ENCODE measurements around the gene ABLIM2. TPM values are rescaled to one million over a fixed set of nuclear protein-coding genes. Genes with fewer than 3 reads are reported as not detected.

ABLIM2 gene
- total and polyA plus RNA-seq, 2 donors (not counting 1 experiment from before 2014, with no cell fraction given) = 3.3 to 79.0 TPM

DNA sequence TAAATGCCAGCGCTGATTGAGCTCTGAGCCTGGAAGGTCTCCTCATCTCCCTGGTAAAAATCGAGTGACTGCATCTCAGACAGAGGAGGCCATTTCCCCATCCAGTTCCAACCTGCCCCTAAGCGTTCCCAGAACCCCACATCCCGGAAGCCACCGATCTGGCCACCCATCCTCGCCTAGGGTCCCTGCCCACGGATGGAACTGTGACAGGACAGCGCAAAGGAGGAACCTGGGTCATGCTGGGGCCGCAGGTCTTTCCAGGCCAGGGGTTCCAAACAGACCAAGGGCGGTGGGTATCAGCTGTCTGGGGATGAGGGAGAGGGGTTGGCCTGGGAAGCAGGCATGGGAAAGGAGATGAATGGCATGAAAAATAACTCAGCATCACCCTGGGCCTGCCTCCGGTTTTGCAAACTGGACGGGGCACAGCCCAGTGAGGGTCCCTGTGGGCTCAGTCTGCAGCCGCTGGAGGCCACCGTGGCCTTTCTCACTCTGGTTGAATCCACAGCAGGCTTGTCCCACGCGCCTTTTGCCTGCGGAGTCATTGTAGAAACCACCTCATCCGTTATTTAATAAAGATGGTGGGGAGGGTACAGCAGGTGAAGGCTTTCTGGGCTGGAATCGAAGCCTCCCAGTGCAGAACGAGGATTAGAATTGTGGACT is 49.1 kb downstream of the ABLIM2 start:
- 91% methylated on average over 19 of the region's 20 CpGs for WGBS (ENCODE audit: insufficient coverage)
- Mint-ChIP-seq H3K27ac (no peak overlapping the region), H3K27me3 (peaks cover 12% of the 10 kb centered on the region), H3K4me1 (peaks cover 1% of the 10 kb centered on the region), H3K9me3 (ENCODE audit: insufficient read depth) (no peaks in the 10 kb centered on the region), H3K4me3 (no peak overlapping the region)
- Histone ChIP-seq H2AFZ (ENCODE audit: insufficient read depth, low read depth, low read length, poor library complexity, severe bottlenecking) (no peak overlapping the region), H3K36me3 (replicated peaks in 1 of 2; ENCODE audit: control extremely low read depth in 1 of 2, control insufficient read depth in 1 of 2, extremely low read depth in 1 of 2, insufficient read depth in 2 of 2, low read length in 1 of 2) (no peaks in the 10 kb centered on the region), H3K79me2 (ENCODE audit: control insufficient read depth, insufficient read depth, low read length) (no peaks in the 10 kb centered on the region), H4K20me1 (ENCODE audit: control insufficient read depth, insufficient read depth, low read length, poor library complexity, severe bottlenecking) (no peaks in the 10 kb centered on the region), H3K27ac (ENCODE audit: low read length in 2 of 2) (no peak overlapping the region), H3K27me3 (replicated peaks in 1 of 4; ENCODE audit: control extremely low read depth in 1 of 4, control insufficient read depth in 3 of 4, insufficient read depth in 4 of 4, low read length in 3 of 4) (peaks cover 0 to 9% (median 0%) of the 10 kb centered on the region in 4 experiments), H3K4me2 (replicated peaks; ENCODE audit: low read depth, low read length, poor library complexity, severe bottlenecking) (no peak overlapping the region), H3K4me1 (ENCODE audit: control insufficient read depth in 2 of 2, insufficient read depth in 2 of 2, low read length in 2 of 2) (no peaks in the 10 kb centered on the region), H3K4me3 (ENCODE audit: control extremely low read depth in 1 of 5, extremely low read depth in 1 of 5, insufficient read depth in 1 of 5, low read depth in 2 of 5, low read length in 4 of 5) (no peak overlapping the region), H3K9ac (ENCODE audit: low read length) (no peak overlapping the region), H3K9me3 (ENCODE audit: control extremely low read depth in 1 of 3, control insufficient read depth in 2 of 3, insufficient read depth in 1 of 3, low read length in 2 of 3) (peaks cover 0 to 6% (median 0%) of the 10 kb centered on the region in 3 donors)
- CTCF ChIA-PET = no interaction called here
- ATAC-seq (ENCODE audit: low read depth) (no peak), DNase-seq (no peak)
- POLR2A ChIA-PET = no interaction called here
- intact Hi-C loops (cut with micrococcal nuclease) = no loop called here
- no peak for TF ChIP-seq EZH2 (IDR thresholded peaks at IDR 0.05; ENCODE audit: borderline replicate concordance, insufficient read depth, low read depth, low read length, poor library complexity, severe bottlenecking)
- TF ChIP-seq, protein P1, sequence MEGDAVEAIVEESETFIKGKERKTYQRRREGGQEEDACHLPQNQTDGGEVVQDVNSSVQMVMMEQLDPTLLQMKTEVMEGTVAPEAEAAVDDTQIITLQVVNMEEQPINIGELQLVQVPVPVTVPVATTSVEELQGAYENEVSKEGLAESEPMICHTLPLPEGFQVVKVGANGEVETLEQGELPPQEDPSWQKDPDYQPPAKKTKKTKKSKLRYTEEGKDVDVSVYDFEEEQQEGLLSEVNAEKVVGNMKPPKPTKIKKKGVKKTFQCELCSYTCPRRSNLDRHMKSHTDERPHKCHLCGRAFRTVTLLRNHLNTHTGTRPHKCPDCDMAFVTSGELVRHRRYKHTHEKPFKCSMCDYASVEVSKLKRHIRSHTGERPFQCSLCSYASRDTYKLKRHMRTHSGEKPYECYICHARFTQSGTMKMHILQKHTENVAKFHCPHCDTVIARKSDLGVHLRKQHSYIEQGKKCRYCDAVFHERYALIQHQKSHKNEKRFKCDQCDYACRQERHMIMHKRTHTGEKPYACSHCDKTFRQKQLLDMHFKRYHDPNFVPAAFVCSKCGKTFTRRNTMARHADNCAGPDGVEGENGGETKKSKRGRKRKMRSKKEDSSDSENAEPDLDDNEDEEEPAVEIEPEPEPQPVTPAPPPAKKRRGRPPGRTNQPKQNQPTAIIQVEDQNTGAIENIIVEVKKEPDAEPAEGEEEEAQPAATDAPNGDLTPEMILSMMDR (IDR thresholded peaks at IDR 0.05) = no peak

DNA sequence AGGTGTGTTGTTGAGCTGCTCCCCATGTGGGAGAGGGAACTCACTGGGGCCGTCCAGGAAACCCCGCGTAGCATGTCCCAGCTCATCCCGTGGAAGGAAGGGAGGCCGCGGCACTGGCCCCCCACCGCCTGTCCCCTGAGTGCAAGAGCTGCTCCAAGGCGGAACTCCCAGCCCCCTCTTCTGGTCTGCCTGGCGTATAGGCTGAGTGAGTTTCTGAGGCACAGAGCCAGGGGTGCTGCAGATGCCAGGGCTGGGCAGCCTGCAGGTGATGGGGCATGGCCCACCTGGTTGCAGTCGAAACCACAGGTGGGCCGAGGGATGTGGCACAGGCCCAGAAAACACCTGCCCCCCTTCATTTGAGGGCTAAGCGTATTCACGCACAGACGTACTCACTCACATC is 49.6 kb downstream of the ABLIM2 start:
- Mint-ChIP-seq H3K27ac (no peak overlapping the region), H3K27me3 (peaks cover 12% of the 10 kb centered on the region), H3K4me1 (peaks cover 1% of the 10 kb centered on the region), H3K4me3 (no peak overlapping the region), H3K9me3 (ENCODE audit: insufficient read depth) (no peaks in the 10 kb centered on the region)
- Histone ChIP-seq H3K4me1 (ENCODE audit: control insufficient read depth in 2 of 2, insufficient read depth in 2 of 2, low read length in 2 of 2) (no peaks in the 10 kb centered on the region), H3K9me3 (ENCODE audit: control extremely low read depth in 1 of 3, control insufficient read depth in 2 of 3, insufficient read depth in 1 of 3, low read length in 2 of 3) (peaks cover 0 to 6% (median 0%) of the 10 kb centered on the region in 3 donors), H3K27ac (ENCODE audit: low read length in 2 of 2) (no peak overlapping the region), H3K4me2 (replicated peaks; ENCODE audit: low read depth, low read length, poor library complexity, severe bottlenecking) (no peak overlapping the region), H3K27me3 (replicated peaks in 1 of 4; ENCODE audit: control extremely low read depth in 1 of 4, control insufficient read depth in 3 of 4, insufficient read depth in 4 of 4, low read length in 3 of 4) (peaks cover 0 to 9% (median 0%) of the 10 kb centered on the region in 4 experiments), H2AFZ (ENCODE audit: insufficient read depth, low read depth, low read length, poor library complexity, severe bottlenecking) (no peak overlapping the region), H3K4me3 (ENCODE audit: control extremely low read depth in 1 of 5, extremely low read depth in 1 of 5, insufficient read depth in 1 of 5, low read depth in 2 of 5, low read length in 4 of 5) (no peak overlapping the region), H3K9ac (ENCODE audit: low read length) (no peak overlapping the region), H3K79me2 (ENCODE audit: control insufficient read depth, insufficient read depth, low read length) (no peaks in the 10 kb centered on the region), H4K20me1 (ENCODE audit: control insufficient read depth, insufficient read depth, low read length, poor library complexity, severe bottlenecking) (no peaks in the 10 kb centered on the region), H3K36me3 (replicated peaks in 1 of 2; ENCODE audit: control extremely low read depth in 1 of 2, control insufficient read depth in 1 of 2, extremely low read depth in 1 of 2, insufficient read depth in 2 of 2, low read length in 1 of 2) (no peaks in the 10 kb centered on the region)
- DNase-seq (no peak), ATAC-seq (ENCODE audit: low read depth) (no peak)
- intact Hi-C loops (cut with micrococcal nuclease) = no loop called here
- ChIA-PET POLR2A (no interaction called here), CTCF (no interaction called here)
- TF ChIP-seq, protein P1 (IDR thresholded peaks at IDR 0.05) = no peak
- TF ChIP-seq EZH2 (IDR thresholded peaks at IDR 0.05; ENCODE audit: borderline replicate concordance, insufficient read depth, low read depth, low read length, poor library complexity, severe bottlenecking) = no peak
- 87% methylated on average over 13 of the region's 14 CpGs for WGBS (ENCODE audit: insufficient coverage)
